Suprapubic skin (tissue), 4 donors: ENCODE measurements around the gene CSN2.
"Not testable (repeated sequence)": the region's sequence is repeated elsewhere in the genome, so short reads cannot be mapped to it uniquely, and the experiment has no call there.

Experiments
- EP300 ChIP-seq: sonication (generic); formaldehyde crosslinking; IDR thresholded peaks from one replicate; pipeline ENCODE4 v1.6.1; 2017; ENCODE audit warnings: antibody characterized with exemption
- POLR2A ChIP-seq, 2 donors: fragments of 450-650 bp; IDR thresholded peaks; one replicate each; pipeline ENCODE4 v1.6.1; 2017; ENCODE audit warnings: antibody characterized with exemption in 2 of 2, mild to moderate bottlenecking in 2 of 2, moderate library complexity in 2 of 2
- POLR2AphosphoS5 ChIP-seq, 3 donors: sonication (generic); formaldehyde crosslinking; IDR thresholded peaks; one replicate each; pipeline ENCODE4 v1.6.1; 2017; ENCODE audit warnings: antibody characterized with exemption in 3 of 3
- TF ChIP-seq, protein P1 (sequence below), 2 donors: fragments of 200-600 bp in 1 of 2; fragments of 450-650 bp in 1 of 2; sonication (generic) in 1 of 2; IDR thresholded peaks; one replicate each; pipeline ENCODE4 v1.5.1; 2016 to 2019; ENCODE audit warnings: antibody characterized with exemption in 2 of 2, mild to moderate bottlenecking in 1 of 2, moderate library complexity in 1 of 2

DNA sequence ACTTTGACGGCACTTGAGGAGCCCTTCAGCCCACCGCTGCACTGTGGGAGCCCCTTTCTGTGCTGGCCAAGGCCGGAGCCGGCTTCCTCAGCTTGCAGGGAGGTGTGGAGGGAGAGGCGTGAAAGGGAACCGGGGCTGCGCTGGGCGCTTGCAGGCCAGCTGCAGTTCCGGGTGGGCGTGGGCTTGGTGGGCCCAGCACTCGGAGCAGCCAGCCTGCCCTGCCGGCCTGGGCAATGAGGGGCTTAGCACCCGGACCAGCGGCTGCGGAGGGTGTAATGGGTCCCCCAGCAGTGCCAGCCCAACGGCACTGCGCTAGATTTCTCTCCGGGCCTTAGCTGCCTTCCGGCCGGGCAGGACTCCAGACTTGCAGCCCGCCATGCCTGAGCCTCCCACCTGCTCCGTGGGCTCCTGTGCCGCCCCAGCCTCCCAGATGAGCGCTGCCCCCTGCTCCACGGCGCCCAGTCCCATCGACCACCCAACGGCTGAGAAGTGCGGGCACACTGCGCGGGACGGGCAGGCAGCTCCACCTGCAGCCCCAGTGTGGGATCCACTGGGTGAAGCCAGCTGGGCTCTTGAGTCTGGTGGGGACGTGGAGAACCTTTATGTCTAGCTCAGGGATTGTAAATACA lies 41.6 kb downstream of the CSN2 start:
- TF ChIP-seq POLR2A (IDR thresholded peaks at IDR 0.05); POLR2AphosphoS5 (IDR thresholded peaks at IDR 0.05); EP300: not testable (repeated sequence)
- TF ChIP-seq, protein P1, sequence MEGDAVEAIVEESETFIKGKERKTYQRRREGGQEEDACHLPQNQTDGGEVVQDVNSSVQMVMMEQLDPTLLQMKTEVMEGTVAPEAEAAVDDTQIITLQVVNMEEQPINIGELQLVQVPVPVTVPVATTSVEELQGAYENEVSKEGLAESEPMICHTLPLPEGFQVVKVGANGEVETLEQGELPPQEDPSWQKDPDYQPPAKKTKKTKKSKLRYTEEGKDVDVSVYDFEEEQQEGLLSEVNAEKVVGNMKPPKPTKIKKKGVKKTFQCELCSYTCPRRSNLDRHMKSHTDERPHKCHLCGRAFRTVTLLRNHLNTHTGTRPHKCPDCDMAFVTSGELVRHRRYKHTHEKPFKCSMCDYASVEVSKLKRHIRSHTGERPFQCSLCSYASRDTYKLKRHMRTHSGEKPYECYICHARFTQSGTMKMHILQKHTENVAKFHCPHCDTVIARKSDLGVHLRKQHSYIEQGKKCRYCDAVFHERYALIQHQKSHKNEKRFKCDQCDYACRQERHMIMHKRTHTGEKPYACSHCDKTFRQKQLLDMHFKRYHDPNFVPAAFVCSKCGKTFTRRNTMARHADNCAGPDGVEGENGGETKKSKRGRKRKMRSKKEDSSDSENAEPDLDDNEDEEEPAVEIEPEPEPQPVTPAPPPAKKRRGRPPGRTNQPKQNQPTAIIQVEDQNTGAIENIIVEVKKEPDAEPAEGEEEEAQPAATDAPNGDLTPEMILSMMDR (IDR thresholded peaks at IDR 0.05), result not testable (repeated sequence)
